Pericardium fibroblast (primary cell): ENCODE measurements around the gene CCNE1. TPM values are rescaled to one million over a fixed set of nuclear protein-coding genes. Genes with fewer than 3 reads are reported as not detected.

Experiments used
- total RNA-seq: library from RNA; depleted of rRNA; stranded (reverse); fragments of >200 nt; gene quantifications from 2 replicates; pipeline ENCODE4 v1.2.3, GENCODE V29; 2015

The CCNE1 gene
- 4.3 and 5.5 TPM in 2 replicates for total RNA-seq

DNA sequence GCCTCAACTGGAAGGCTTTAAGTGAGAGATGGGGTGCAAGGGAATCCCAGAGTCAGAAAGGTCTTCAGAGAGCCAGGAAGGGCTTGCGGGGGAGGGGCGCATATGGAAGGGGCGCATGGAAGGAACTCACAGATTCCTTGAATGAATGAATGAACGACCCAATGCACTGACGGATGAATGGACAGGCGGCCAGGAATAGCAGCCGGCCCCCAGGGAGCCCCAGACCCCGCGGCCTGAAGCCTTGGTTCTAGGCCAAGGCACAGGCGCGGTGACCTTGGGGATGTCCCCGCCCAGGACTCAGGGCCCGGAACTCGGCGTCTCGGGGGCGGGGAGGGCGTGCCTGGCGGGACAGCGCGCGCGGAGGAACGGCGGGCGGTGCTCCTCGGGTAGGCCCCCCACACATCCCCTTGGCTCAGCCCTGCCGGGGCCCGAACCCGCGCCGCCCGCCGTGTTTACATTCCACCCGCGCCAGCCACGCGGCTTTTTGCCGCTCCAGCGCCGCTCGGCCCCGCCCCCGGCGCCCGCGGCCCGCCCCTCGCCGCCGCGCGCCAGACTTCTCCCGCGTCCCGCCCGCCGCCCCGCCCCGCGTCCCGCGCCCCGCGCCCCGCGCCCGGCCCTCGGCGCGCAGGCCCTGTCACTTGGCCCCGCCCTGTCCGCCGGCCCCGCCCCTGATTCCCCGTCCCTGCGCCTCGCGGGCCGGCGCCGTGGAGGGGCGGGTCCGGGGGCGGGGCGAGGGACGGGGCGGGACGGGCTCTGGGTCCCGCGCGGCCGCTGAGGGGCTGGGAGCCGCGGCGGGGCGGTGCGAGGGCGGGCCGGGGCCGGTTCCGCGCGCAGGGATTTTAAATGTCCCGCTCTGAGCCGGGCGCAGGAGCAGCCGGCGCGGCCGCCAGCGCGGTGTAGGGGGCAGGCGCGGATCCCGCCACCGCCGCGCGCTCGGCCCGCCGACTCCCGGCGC, at the start of gene CCNE1:
Gene CCNE1, plus strand, starts transcription at position 867 of the 955 bp plus-strand sequence. CDS start 565 bp downstream, outside the sequence.

Other genes with a start within 250 kb of the CCNE1 start
- gene POP4, start 205.7 kb upstream of the CCNE1 start, total RNA-seq, result 38.5 and 60.3 TPM in 2 replicates
- gene PLEKHF1, start 146.5 kb upstream of the CCNE1 start, total RNA-seq, result 48.3 and 72.9 TPM in 2 replicates
- 31.5 and 40.1 TPM in 2 replicates for gene C19orf12, start 96.7 kb upstream of the CCNE1 start, total RNA-seq
- gene URI1, start 130.2 kb downstream of the CCNE1 start, total RNA-seq, result 31.6 and 50.4 TPM in 2 replicates